ENCODE data around the gene TMCO4. TPM values are rescaled to one million over a fixed set of nuclear protein-coding genes. Genes with fewer than 3 reads are reported as not detected.

The TMCO4 gene
- total and polyA plus RNA-seq, 2 of the 8 experiments (the other 6 are each of a cell fraction or from before 2014, with no cell fraction given) = 3.0 to 3.1 TPM

GRCh38 chr1:19723874-19724273 lies 75.8 kb downstream of the TMCO4 start (continued):
- TF ChIP-seq, protein P1, sequence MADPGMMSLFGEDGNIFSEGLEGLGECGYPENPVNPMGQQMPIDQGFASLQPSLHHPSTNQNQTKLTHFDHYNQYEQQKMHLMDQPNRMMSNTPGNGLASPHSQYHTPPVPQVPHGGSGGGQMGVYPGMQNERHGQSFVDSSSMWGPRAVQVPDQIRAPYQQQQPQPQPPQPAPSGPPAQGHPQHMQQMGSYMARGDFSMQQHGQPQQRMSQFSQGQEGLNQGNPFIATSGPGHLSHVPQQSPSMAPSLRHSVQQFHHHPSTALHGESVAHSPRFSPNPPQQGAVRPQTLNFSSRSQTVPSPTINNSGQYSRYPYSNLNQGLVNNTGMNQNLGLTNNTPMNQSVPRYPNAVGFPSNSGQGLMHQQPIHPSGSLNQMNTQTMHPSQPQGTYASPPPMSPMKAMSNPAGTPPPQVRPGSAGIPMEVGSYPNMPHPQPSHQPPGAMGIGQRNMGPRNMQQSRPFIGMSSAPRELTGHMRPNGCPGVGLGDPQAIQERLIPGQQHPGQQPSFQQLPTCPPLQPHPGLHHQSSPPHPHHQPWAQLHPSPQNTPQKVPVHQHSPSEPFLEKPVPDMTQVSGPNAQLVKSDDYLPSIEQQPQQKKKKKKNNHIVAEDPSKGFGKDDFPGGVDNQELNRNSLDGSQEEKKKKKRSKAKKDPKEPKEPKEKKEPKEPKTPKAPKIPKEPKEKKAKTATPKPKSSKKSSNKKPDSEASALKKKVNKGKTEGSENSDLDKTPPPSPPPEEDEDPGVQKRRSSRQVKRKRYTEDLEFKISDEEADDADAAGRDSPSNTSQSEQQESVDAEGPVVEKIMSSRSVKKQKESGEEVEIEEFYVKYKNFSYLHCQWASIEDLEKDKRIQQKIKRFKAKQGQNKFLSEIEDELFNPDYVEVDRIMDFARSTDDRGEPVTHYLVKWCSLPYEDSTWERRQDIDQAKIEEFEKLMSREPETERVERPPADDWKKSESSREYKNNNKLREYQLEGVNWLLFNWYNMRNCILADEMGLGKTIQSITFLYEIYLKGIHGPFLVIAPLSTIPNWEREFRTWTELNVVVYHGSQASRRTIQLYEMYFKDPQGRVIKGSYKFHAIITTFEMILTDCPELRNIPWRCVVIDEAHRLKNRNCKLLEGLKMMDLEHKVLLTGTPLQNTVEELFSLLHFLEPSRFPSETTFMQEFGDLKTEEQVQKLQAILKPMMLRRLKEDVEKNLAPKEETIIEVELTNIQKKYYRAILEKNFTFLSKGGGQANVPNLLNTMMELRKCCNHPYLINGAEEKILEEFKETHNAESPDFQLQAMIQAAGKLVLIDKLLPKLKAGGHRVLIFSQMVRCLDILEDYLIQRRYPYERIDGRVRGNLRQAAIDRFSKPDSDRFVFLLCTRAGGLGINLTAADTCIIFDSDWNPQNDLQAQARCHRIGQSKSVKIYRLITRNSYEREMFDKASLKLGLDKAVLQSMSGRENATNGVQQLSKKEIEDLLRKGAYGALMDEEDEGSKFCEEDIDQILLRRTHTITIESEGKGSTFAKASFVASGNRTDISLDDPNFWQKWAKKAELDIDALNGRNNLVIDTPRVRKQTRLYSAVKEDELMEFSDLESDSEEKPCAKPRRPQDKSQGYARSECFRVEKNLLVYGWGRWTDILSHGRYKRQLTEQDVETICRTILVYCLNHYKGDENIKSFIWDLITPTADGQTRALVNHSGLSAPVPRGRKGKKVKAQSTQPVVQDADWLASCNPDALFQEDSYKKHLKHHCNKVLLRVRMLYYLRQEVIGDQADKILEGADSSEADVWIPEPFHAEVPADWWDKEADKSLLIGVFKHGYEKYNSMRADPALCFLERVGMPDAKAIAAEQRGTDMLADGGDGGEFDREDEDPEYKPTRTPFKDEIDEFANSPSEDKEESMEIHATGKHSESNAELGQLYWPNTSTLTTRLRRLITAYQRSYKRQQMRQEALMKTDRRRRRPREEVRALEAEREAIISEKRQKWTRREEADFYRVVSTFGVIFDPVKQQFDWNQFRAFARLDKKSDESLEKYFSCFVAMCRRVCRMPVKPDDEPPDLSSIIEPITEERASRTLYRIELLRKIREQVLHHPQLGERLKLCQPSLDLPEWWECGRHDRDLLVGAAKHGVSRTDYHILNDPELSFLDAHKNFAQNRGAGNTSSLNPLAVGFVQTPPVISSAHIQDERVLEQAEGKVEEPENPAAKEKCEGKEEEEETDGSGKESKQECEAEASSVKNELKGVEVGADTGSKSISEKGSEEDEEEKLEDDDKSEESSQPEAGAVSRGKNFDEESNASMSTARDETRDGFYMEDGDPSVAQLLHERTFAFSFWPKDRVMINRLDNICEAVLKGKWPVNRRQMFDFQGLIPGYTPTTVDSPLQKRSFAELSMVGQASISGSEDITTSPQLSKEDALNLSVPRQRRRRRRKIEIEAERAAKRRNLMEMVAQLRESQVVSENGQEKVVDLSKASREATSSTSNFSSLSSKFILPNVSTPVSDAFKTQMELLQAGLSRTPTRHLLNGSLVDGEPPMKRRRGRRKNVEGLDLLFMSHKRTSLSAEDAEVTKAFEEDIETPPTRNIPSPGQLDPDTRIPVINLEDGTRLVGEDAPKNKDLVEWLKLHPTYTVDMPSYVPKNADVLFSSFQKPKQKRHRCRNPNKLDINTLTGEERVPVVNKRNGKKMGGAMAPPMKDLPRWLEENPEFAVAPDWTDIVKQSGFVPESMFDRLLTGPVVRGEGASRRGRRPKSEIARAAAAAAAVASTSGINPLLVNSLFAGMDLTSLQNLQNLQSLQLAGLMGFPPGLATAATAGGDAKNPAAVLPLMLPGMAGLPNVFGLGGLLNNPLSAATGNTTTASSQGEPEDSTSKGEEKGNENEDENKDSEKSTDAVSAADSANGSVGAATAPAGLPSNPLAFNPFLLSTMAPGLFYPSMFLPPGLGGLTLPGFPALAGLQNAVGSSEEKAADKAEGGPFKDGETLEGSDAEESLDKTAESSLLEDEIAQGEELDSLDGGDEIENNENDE (IDR thresholded peaks at IDR 0.05; ENCODE audit: insufficient replicate concordance, low read length) = no peak
- TF ChIP-seq CHD2 (IDR thresholded peaks at IDR 0.05; ENCODE audit: low read length) (no peak), SP1 (IDR thresholded peaks at IDR 0.05; ENCODE audit: low read depth, low read length) (no peak), KDM5A (IDR thresholded peaks at IDR 0.05; ENCODE audit: low read length) (no peak), SAP30 (IDR thresholded peaks at IDR 0.05; ENCODE audit: insufficient read depth, insufficient replicate concordance, low read length) (no peak), EGR1 (IDR thresholded peaks at IDR 0.05; ENCODE audit: borderline replicate concordance, low read depth, low read length) (no peak), SP2 (IDR thresholded peaks at IDR 0.05; ENCODE audit: low read length) (no peak)
- TF ChIP-seq, protein P2, sequence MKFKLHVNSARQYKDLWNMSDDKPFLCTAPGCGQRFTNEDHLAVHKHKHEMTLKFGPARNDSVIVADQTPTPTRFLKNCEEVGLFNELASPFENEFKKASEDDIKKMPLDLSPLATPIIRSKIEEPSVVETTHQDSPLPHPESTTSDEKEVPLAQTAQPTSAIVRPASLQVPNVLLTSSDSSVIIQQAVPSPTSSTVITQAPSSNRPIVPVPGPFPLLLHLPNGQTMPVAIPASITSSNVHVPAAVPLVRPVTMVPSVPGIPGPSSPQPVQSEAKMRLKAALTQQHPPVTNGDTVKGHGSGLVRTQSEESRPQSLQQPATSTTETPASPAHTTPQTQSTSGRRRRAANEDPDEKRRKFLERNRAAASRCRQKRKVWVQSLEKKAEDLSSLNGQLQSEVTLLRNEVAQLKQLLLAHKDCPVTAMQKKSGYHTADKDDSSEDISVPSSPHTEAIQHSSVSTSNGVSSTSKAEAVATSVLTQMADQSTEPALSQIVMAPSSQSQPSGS (IDR thresholded peaks at IDR 0.05; ENCODE audit: low read length) = no peak

All from H1 (cell line).